HCT116 (cell line): ENCODE measurements around the gene PDE2A. TPM values are rescaled to one million over a fixed set of nuclear protein-coding genes. Genes with fewer than 3 reads are reported as not detected.

Experiments
- ATAC-seq: fragments of 200-7000 bp; cut with Tn5 transposase; 2 replicates; pipeline ENCODE4 v1.9.1; 2020; ENCODE audit warnings: mild to moderate bottlenecking, moderate library complexity
- BruUV-seq: library from RNA; stranded (reverse); fragments of 400-500 nt; replicated peaks from 2 replicates; lab custom pipeline; 2021; lab: Mats Ljungman, UMichigan
- CTCF ChIA-PET: fragments of 300-600 bp; sonication (Branson Sonifier 250); formaldehyde crosslinking; loops from one replicate; lab custom pipeline; 2021; ENCODE audit warnings: antibody characterized with exemption; lab: Charles Lee
- POLR2A ChIA-PET: fragments of 300-600, 350-600 bp; sonication (Branson Sonifier 250); formaldehyde crosslinking; loops from one replicate; lab custom pipeline; 2021; ENCODE audit warnings: antibody characterized with exemption; lab: Charles Lee
- RAD21 ChIA-PET, 2 experiments: fragments of 300-600 bp; sonication (Branson Sonifier 250); formaldehyde crosslinking; loops; one replicate each; lab custom pipeline; 2023; ENCODE audit warnings: low total read pairs in 2 of 2; ENCODE audit not compliant: uncharacterized antibody in 2 of 2, unreplicated experiment in 2 of 2, low non-redundant PET in 1 of 2; lab: Charles Lee
- DNase-seq: peaks from one replicate; pipeline ENCODE4 v3.0.0-alpha.2; 2010; ENCODE audit warnings: low read depth, low spot score
- H2AFZ ChIP-seq: fragments of 200-600 bp; shearing (Covaris generic), sonication (generic); 2 replicates; pipeline ENCODE4 v1.6.1; 2017; ENCODE audit warnings: low read depth, mixed run types, mixed read lengths, antibody characterized with exemption, low read length; ENCODE audit not compliant: poor library complexity, severe bottlenecking
- H3K27ac ChIP-seq: 2 replicates; pipeline ENCODE4 v1.5.1; 2012; ENCODE audit warnings: low read depth, low read length
- H3K27me3 ChIP-seq: fragments of 200-600 bp; sonication (generic); 2 replicates; pipeline ENCODE4 v1.6.1; 2016; ENCODE audit warnings: mixed run types, low read length, mixed read lengths; ENCODE audit not compliant: insufficient read depth
- H3K36me3 ChIP-seq, 2 experiments: fragments of 200-500 bp in 1 of 2; fragments of 200-600 bp in 1 of 2; sonication (Bioruptor generic) in 1 of 2; sonication (generic) in 1 of 2; 2 replicates each; pipeline versions ENCODE4 v1.5.1 to v1.6.1; 2014 to 2016; ENCODE audit warnings: low read length in 2 of 2, inconsistent platforms in 1 of 2, mixed read lengths in 1 of 2, mixed run types in 1 of 2; ENCODE audit not compliant: insufficient read depth in 2 of 2, control insufficient read depth in 1 of 2
- H3K4me1 ChIP-seq, 2 experiments: fragments of 200-600 bp in 1 of 2; sonication (generic) in 1 of 2; 2 replicates each; pipeline versions ENCODE4 v1.5.1 to v1.6.1; 2012 to 2017; ENCODE audit warnings: low read length in 2 of 2, inconsistent platforms in 1 of 2, mild to moderate bottlenecking in 1 of 2, mixed read lengths in 1 of 2, mixed run types in 1 of 2, moderate library complexity in 1 of 2; ENCODE audit not compliant: insufficient read depth in 2 of 2, control insufficient read depth in 1 of 2
- H3K4me2 ChIP-seq: fragments of 200-600 bp; sonication (generic); 2 replicates; pipeline ENCODE4 v1.6.1; 2017; ENCODE audit warnings: mixed run types, low read length, mixed read lengths
- H3K4me3 ChIP-seq, 2 experiments: fragments of 200-600 bp in 1 of 2; sonication (generic) in 1 of 2; replicated peaks in 1 of 2; 2 replicates each; pipeline ENCODE4 v1.5.1; 2011 to 2016; ENCODE audit warnings: low read length in 2 of 2, control low read depth in 1 of 2, low read depth in 1 of 2, mild to moderate bottlenecking in 1 of 2, mixed read lengths in 1 of 2, mixed run types in 1 of 2
- H3K79me2 ChIP-seq: fragments of 200-600 bp; sonication (generic); 2 replicates; pipeline ENCODE4 v1.6.1; 2017; ENCODE audit warnings: mild to moderate bottlenecking, mixed run types, low read length, moderate library complexity, mixed read lengths; ENCODE audit not compliant: insufficient read depth
- H3K9ac ChIP-seq: fragments of 200-600 bp; sonication (generic); 2 replicates; pipeline ENCODE4 v1.6.1; 2016; ENCODE audit warnings: low read length, mixed read lengths
- H3K9me2 ChIP-seq: fragments of 200-600 bp; sonication (generic), shearing (Covaris generic); 2 replicates; pipeline ENCODE4 v1.6.1; 2017; ENCODE audit warnings: mixed run types, mild to moderate bottlenecking, moderate library complexity; ENCODE audit not compliant: insufficient read depth
- H3K9me3 ChIP-seq, 2 experiments: fragments of 200-500 bp in 1 of 2; fragments of 200-600 bp in 1 of 2; sonication (Bioruptor generic) in 1 of 2; sonication (generic) in 1 of 2; 2 replicates each; pipeline ENCODE4 v1.6.1; 2014 to 2017; ENCODE audit warnings: low read length in 2 of 2, mixed read lengths in 2 of 2, inconsistent platforms in 1 of 2, low read depth in 1 of 2, mild to moderate bottlenecking in 1 of 2, mixed run types in 1 of 2, moderate library complexity in 1 of 2; ENCODE audit not compliant: control insufficient read depth in 1 of 2, insufficient read depth in 1 of 2
- H4K20me1 ChIP-seq: fragments of 200-600 bp; sonication (generic), shearing (Covaris generic); 2 replicates; pipeline ENCODE4 v1.6.1; 2017; ENCODE audit warnings: mixed run types, mild to moderate bottlenecking, moderate library complexity; ENCODE audit not compliant: insufficient read depth
- ATF3 ChIP-seq: IDR thresholded peaks from 2 replicates; pipeline ENCODE4 v1.6.1; 2012
- CBX3 ChIP-seq: IDR thresholded peaks from 2 replicates; pipeline ENCODE4 v1.6.1; 2012; ENCODE audit warnings: low read depth
- CTCF ChIP-seq, 3 experiments: fragments of 200-600 bp in 1 of 3; sonication (generic) in 1 of 3; IDR thresholded peaks in 2 of 3; conservative IDR thresholded peaks in 1 of 3; 2 replicates each; pipeline ENCODE4 v1.5.1; 2012 to 2017; ENCODE audit warnings: low read depth in 2 of 3, low read length in 2 of 3, antibody characterized with exemption in 1 of 3, borderline replicate concordance in 1 of 3, control low read depth in 1 of 3, mild to moderate bottlenecking in 1 of 3, mixed read lengths in 1 of 3, mixed run types in 1 of 3, moderate library complexity in 1 of 3; ENCODE audit not compliant: insufficient read depth in 1 of 3
- EGR1 ChIP-seq: IDR thresholded peaks from 2 replicates; pipeline ENCODE4 v1.6.1; 2012; ENCODE audit warnings: low read depth
- FOSL1 ChIP-seq: IDR thresholded peaks from 2 replicates; pipeline ENCODE4 v1.6.1; 2012; ENCODE audit warnings: low read depth
- MAX ChIP-seq: IDR thresholded peaks from 2 replicates; pipeline ENCODE4 v1.6.1; 2012
- POLR2A ChIP-seq: IDR thresholded peaks from 2 replicates; pipeline ENCODE4 v1.7.0; 2011; ENCODE audit warnings: borderline replicate concordance; ENCODE audit not compliant: insufficient read depth, insufficient read length; ENCODE audit errors: extremely low read depth
- POLR2AphosphoS5 ChIP-seq: IDR thresholded peaks from 2 replicates; pipeline ENCODE4 v1.6.1; 2011; ENCODE audit warnings: mild to moderate bottlenecking, low read depth, low read length, moderate library complexity
- RAD21 ChIP-seq: IDR thresholded peaks from 2 replicates; pipeline ENCODE4 v1.6.1; 2012; ENCODE audit warnings: low read depth, mild to moderate bottlenecking
- REST ChIP-seq: IDR thresholded peaks from 2 replicates; pipeline ENCODE4 v1.6.1; 2012; ENCODE audit warnings: low read depth
- SIN3A ChIP-seq: IDR thresholded peaks from 2 replicates; pipeline ENCODE4 v1.6.1; 2012; ENCODE audit warnings: low read depth
- SP1 ChIP-seq: IDR thresholded peaks from 2 replicates; pipeline ENCODE4 v1.6.1; 2012; ENCODE audit warnings: low read depth
- TCF7L2 ChIP-seq: IDR thresholded peaks from 2 replicates; pipeline ENCODE4 v1.7.0; 2011; ENCODE audit warnings: borderline replicate concordance, inconsistent platforms; ENCODE audit not compliant: insufficient read depth, insufficient read length; ENCODE audit errors: extremely low read depth
- YY1 ChIP-seq: IDR thresholded peaks from 2 replicates; pipeline ENCODE4 v1.6.1; 2011; ENCODE audit warnings: low read length, low read depth, moderate library complexity, mild to moderate bottlenecking; ENCODE audit not compliant: insufficient replicate concordance; ENCODE audit errors: extremely low read depth
- ZFX ChIP-seq: fragments of 450-650 bp; IDR thresholded peaks from 2 replicates; pipeline ENCODE4 v1.6.1; 2017
- intact Hi-C: fragments of 100-400 bp; cut with micrococcal nuclease; formaldehyde crosslinking; loops from 2 replicates; pipeline ENCODE4 v1.10.0; 2022
- total RNA-seq: library from RNA; stranded (reverse); gene quantifications from one replicate; pipeline ENCODE4 v1.2.1, GENCODE V29; 2021; ENCODE audit not compliant: unreplicated experiment

PDE2A gene
- total RNA-seq, 1 experiment from 2014 or later = 7.6 TPM

- no peak for TF ChIP-seq CTCF (IDR thresholded peaks at IDR 0.05 in 2 of 3, conservative IDR thresholded peaks at IDR 0.05 in 1 of 3; ENCODE audit: borderline replicate concordance in 1 of 3, insufficient read depth in 1 of 3, low read depth in 2 of 3, low read length in 2 of 3)
These were observed 20.6 kb downstream of the PDE2A start (continued) for GRCh38 chr11:72653649-72654048.

GRCh38 chr11:72652873-72653630, 21.2 kb downstream of the PDE2A start:
- Histone ChIP-seq H3K4me2 (no peak overlapping the region), H3K4me3 (no peak overlapping the region), H3K9ac (no peak overlapping the region), H2AFZ (no peak overlapping the region), H3K27me3 (no peaks in the 10 kb centered on the region)
- ATAC-seq (no peak), DNase-seq (no peak)
- ChIA-PET CTCF (no interaction called here), POLR2A (interaction anchor here (0.6 kb wide), 1 partner anchor 905 kb away, joined by 4 read pairs; no protein-coding TSS in a partner anchor), RAD21 (no interaction called here)
- TF ChIP-seq ATF3 (no peak), POLR2AphosphoS5 (no peak), YY1 (no peak), TCF7L2 (no peak), FOSL1 (no peak), MAX (no peak), REST (no peak), SP1 (no peak), POLR2A (no peak), RAD21 (no peak), EGR1 (no peak), SIN3A (no peak), CBX3 (no peak), CTCF (IDR thresholded peaks at IDR 0.05 in 2 of 3, conservative IDR thresholded peaks at IDR 0.05 in 1 of 3; ENCODE audit: borderline replicate concordance in 1 of 3, insufficient read depth in 1 of 3, low read depth in 2 of 3, low read length in 2 of 3) (no peak), ZFX (no peak)
- TF ChIP-seq, all 23 proteins: peak for 0
- Histone ChIP-seq H4K20me1 (no peaks in the 10 kb centered on the region), H3K27ac (no peak overlapping the region), H3K79me2 (no peaks in the 10 kb centered on the region), H3K4me1 (no peaks in the 10 kb centered on the region), H3K9me3 (no peaks in the 10 kb centered on the region), H3K36me3 (no peaks in the 10 kb centered on the region), H3K9me2 (no peaks in the 10 kb centered on the region)
- no TSS peak for BruUV-seq
- intact Hi-C loops = no loop called here
